ENCODE data around the gene LPIN2.

Gene LPIN2

GRCh38 chr18:2985628-2986027, 27.3 kb downstream of the LPIN2 start:
- Histone ChIP-seq H4K20me1 (ENCODE audit: control insufficient read depth, insufficient read depth, low read depth, low read length) (peaks cover 2% of the 10 kb centered on the region; the same call in 1 of the 2 replicates), H3K79me2 (ENCODE audit: control insufficient read depth, low read length) (peaks cover 38% of the 10 kb centered on the region), H3K9me2 (replicated peaks; ENCODE audit: control insufficient read depth, low read length) (no peaks in the 10 kb centered on the region), H3K4me2 (ENCODE audit: low read length) (no peak overlapping the region), H3K4me1 (ENCODE audit: control insufficient read depth, low read length) (peaks cover 20% of the 10 kb centered on the region), H3K27ac (ENCODE audit: low read depth, low read length) (no peak overlapping the region), H3K36me3 (ENCODE audit: control insufficient read depth, low read length) (no peaks in the 10 kb centered on the region), H3K4me3 (ENCODE audit: low read length) (no peak overlapping the region), H3K9me3 (ENCODE audit: control insufficient read depth, insufficient read depth, low read length) (no peaks in the 10 kb centered on the region), H3K27me3 (ENCODE audit: control insufficient read depth, low read length) (no peaks in the 10 kb centered on the region), H3F3A (ENCODE audit: control insufficient read depth, insufficient read depth) (no peaks in the 10 kb centered on the region)
- TF ChIP-seq, protein P1, sequence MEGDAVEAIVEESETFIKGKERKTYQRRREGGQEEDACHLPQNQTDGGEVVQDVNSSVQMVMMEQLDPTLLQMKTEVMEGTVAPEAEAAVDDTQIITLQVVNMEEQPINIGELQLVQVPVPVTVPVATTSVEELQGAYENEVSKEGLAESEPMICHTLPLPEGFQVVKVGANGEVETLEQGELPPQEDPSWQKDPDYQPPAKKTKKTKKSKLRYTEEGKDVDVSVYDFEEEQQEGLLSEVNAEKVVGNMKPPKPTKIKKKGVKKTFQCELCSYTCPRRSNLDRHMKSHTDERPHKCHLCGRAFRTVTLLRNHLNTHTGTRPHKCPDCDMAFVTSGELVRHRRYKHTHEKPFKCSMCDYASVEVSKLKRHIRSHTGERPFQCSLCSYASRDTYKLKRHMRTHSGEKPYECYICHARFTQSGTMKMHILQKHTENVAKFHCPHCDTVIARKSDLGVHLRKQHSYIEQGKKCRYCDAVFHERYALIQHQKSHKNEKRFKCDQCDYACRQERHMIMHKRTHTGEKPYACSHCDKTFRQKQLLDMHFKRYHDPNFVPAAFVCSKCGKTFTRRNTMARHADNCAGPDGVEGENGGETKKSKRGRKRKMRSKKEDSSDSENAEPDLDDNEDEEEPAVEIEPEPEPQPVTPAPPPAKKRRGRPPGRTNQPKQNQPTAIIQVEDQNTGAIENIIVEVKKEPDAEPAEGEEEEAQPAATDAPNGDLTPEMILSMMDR (IDR thresholded peaks at IDR 0.05; ENCODE audit: low read depth, low read length, poor library complexity, severe bottlenecking): peak; percentile 69
- no peak for TF ChIP-seq EZH2phosphoT487 (IDR thresholded peaks at IDR 0.05; ENCODE audit: borderline replicate concordance, low read length)

DNA sequence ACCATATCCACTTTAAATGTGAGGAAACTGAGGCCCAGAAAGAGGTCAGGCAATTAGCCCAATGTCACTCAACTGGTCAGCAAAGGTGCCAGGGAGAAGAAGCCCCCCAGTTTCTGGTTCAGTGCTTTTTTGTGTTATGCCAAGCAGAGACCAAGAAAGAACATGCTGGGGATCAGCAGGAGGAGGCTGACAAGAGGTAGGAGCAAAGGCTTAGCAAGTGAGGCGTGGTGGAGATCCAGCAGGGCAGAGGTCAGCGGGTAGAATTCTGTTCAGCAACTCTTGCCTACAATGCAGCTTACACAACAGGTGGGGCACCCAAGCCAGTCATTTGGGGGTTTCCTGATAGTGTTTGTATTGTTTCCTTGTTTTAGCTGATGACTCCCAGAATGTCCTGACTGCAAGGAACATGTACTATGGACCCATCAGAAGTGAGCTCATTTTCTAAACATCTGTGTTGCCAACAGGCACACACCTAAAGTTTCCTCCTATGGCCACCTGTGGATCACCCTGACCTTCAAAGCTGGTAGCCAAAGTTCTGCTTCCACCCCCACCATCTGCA, 28.2 kb downstream of the LPIN2 start:
- Histone ChIP-seq H3K4me3 (ENCODE audit: low read length) (no peak overlapping the region), H4K20me1 (ENCODE audit: control insufficient read depth, insufficient read depth, low read depth, low read length) (peaks cover 7% of the 10 kb centered on the region; the same call in 1 of the 2 replicates), H3K27ac (ENCODE audit: low read depth, low read length) (no peak overlapping the region), H3K4me2 (ENCODE audit: low read length) (no peak overlapping the region), H3K79me2 (ENCODE audit: control insufficient read depth, low read length) (peaks cover 31% of the 10 kb centered on the region), H3K4me1 (ENCODE audit: control insufficient read depth, low read length) (peaks cover 29% of the 10 kb centered on the region), H3F3A (ENCODE audit: control insufficient read depth, insufficient read depth) (peaks cover 6% of the 10 kb centered on the region), H3K36me3 (ENCODE audit: control insufficient read depth, low read length) (no peaks in the 10 kb centered on the region), H3K9me2 (replicated peaks; ENCODE audit: control insufficient read depth, low read length) (no peaks in the 10 kb centered on the region), H3K27me3 (ENCODE audit: control insufficient read depth, low read length) (no peaks in the 10 kb centered on the region), H3K9me3 (ENCODE audit: control insufficient read depth, insufficient read depth, low read length) (no peaks in the 10 kb centered on the region)
- no peak for TF ChIP-seq EZH2phosphoT487 (IDR thresholded peaks at IDR 0.05; ENCODE audit: borderline replicate concordance, low read length)
- TF ChIP-seq, protein P1 (IDR thresholded peaks at IDR 0.05; ENCODE audit: low read depth, low read length, poor library complexity, severe bottlenecking): no peak

DNA sequence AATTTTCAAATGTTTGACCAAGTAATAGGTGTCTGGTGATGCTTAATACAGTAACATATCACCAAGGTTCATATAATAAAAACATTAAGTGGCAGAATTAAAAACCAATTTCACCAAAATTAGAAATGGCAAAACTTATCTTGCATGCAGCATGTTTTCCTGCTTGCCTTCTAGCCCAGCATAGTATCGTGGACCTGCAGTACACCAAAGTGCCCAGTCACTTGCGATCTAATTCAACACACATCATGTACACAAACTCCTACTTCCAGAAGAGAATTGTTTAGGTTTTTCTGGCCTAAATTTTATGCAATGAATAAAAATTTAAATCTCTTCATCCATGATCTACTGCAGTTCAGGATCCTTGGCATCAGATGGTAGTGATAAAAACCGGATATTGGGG, 28.9 kb downstream of the LPIN2 start:
- no peak overlapping the region for H3K4me3 ChIP-seq (ENCODE audit: low read length)
- H3K27ac ChIP-seq (ENCODE audit: low read depth, low read length): no peak overlapping the region
- H3K79me2 ChIP-seq (ENCODE audit: control insufficient read depth, low read length): peaks cover 33% of the 10 kb centered on the region
- H3K4me1 ChIP-seq (ENCODE audit: control insufficient read depth, low read length): peaks cover 36% of the 10 kb centered on the region
- no peaks in the 10 kb centered on the region for H3K9me3 ChIP-seq (ENCODE audit: control insufficient read depth, insufficient read depth, low read length)
- H3K9me2 ChIP-seq (replicated peaks; ENCODE audit: control insufficient read depth, low read length): no peaks in the 10 kb centered on the region
- peaks cover 7% of the 10 kb centered on the region; the same call in 1 of the 2 replicates for H4K20me1 ChIP-seq (ENCODE audit: control insufficient read depth, insufficient read depth, low read depth, low read length)
- no peaks in the 10 kb centered on the region for H3K36me3 ChIP-seq (ENCODE audit: control insufficient read depth, low read length)
- H3K27me3 ChIP-seq (ENCODE audit: control insufficient read depth, low read length): no peaks in the 10 kb centered on the region
- peaks cover 9% of the 10 kb centered on the region for H3F3A ChIP-seq (ENCODE audit: control insufficient read depth, insufficient read depth)
- no peak overlapping the region for H3K4me2 ChIP-seq (ENCODE audit: low read length)
- TF ChIP-seq EZH2phosphoT487 (IDR thresholded peaks at IDR 0.05; ENCODE audit: borderline replicate concordance, low read length): no peak
- TF ChIP-seq, protein P1 (IDR thresholded peaks at IDR 0.05; ENCODE audit: low read depth, low read length, poor library complexity, severe bottlenecking): no peak

All from DOHH2 (cell line).